Measurements from ENCODE around the gene ANO4.

Gene ANO4

DNA sequence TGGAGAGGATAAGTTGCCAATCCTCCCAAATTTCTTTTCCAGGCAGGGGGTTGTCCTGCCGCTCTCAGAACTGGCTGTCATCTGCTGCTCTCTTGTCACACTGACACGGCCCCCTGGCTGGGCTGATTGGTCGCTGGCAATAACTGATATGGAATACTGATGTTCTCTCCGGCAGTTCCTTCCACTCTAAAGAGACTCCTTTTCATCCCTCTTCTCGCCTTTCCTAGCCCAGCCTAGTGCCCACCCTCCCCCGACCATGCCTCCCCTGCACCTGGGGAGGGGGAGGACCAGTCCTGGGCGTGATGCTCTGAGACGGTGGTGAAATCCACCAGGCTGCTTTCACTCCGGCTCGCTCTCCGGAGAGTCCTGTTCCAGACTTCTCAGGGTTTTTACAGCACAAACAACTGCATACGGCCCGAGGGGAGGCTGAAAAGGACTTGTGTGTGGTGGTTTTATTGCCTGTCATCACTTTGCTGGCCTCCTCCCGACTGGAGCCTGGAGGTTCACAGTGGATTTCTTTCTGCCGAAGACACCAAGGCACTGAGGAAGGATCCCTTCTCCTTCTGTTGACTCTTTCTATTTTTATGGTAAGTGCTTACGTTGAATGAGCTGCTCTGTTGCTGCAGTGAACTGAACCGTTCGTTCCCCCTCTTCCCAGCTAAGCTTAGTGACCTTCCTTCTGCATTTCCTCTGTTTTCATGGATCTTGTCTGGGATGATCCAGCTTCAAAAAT is at the start of gene ANO4:
Gene ANO4, plus strand, starts transcription at position 336 of the 733 bp plus-strand sequence. CDS start 107,010 bp downstream, outside the sequence.
- peak; percentile 12 for DNase-seq (ENCODE audit: low spot score)

DNA sequence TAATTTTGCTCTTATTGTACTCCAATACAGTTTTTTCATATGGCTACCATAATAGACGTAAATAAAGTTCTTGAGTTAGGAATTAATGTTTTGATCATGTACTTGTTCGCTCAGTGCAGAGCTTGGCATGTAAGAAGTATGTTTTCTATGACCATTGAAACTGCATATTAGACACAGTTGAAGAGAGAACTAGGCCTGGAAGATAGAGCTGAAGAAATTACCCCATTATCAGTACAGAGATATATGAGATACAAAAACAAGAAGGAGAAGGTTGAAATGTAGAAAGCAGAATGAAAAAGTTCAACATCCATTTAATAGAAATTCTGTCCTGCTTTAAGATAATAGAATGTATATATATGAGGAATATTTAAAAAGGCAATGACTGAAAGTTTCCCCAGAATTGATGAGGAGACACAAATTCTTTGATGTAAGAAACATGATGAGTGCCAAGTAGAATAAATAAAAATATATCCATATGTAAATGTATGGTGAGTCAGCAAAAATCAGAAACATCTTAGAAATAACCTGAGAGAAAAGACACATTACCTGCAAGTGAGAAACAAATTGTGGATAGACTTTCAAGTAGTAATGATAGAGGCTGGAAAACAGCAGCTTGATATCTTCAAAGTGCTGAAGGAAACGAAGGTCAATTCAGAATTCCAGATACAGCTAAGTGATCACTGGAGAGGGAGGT is 49.1 kb upstream of the ANO4 start:
- DNase-seq (ENCODE audit: low spot score) = no peak

GRCh38 chr12:100752841-100753240 is 41.7 kb upstream of the ANO4 start:
- DNase-seq (ENCODE audit: low spot score) = no peak

DNA sequence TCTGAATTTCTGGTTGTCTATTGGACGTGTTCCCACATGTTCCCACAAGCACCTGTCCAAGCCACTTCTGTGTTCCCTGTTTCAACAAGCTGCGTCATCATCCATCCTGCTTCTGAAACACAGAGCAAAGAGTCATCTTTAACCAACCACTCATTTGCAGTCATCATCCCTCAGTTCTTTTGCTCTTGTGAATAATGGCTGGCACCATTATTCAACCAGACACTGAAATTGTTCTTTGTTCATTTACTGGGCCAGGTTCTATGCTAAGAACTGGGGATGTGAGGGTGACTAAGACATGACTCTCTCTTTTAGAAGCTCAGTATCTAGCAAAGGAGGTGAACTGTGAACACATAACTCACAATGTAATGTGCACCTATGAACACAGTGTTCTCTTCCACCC is 40.7 kb upstream of the ANO4 start:
- DNase-seq (ENCODE audit: low spot score) = no peak

DNA sequence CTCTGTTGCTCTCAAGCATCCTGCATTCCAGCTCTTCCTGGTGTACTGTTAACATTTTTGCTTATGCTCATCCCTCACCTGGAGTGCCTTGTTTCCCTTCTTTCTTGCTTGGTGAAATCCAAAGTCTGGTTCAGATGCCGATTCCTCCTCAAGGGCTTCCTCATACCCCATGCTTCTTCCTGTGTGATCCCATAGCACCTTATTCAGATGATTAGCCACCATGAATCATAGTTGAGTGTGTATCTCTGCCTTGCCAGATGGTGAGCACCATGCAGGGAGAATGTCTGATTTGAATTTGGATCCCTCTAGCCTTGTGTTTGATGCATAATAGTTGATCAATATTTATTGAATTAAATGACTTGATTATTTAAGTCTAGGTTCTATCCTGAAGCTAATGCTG is 39.4 kb upstream of the ANO4 start:
- DNase-seq (ENCODE audit: low spot score) = no peak

- DNase-seq (ENCODE audit: low spot score) = no peak
These were observed 36.5 kb upstream of the ANO4 start for GRCh38 chr12:100758083-100758482.

DNA sequence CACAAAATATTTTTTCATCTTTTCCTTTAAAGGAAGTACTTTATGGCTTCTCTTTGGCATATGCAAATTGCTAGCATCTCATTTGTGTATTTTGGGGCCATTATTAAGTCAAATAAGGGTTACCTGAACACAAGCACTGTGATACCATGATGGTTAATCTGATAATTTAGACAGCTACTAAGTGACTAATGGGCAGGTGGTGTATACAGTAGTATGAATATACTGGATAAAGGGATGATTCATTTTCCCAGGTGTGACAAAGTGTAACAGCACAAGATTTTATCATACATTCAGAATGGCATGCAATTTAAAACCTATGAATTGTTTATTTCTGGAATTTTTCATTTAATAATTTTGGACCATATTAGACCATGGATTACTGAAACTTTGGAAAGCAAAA is 27.2 kb upstream of the ANO4 start:
- DNase-seq (ENCODE audit: low spot score) = no peak

DNA sequence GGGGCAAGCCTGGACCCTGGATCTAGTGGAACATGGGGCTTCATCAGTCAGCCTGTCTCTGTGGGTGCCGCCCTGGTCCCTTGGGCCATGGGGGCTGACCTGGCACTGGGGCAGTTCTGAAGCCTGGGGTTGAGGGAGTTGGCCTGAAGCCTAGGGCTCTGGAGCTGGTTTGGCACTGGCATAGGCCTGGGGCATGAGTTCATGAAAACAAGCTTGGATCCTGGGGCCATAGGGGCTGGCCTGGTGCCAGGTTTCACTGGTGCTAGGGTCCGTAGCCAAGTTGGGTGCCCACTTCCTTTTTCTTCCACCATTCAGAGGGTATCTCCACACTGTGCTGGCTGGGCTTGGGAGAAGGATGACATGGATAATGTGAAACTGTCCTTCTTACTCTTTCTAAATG is 26.6 kb upstream of the ANO4 start:
- DNase-seq (ENCODE audit: low spot score) = no peak

DNA sequence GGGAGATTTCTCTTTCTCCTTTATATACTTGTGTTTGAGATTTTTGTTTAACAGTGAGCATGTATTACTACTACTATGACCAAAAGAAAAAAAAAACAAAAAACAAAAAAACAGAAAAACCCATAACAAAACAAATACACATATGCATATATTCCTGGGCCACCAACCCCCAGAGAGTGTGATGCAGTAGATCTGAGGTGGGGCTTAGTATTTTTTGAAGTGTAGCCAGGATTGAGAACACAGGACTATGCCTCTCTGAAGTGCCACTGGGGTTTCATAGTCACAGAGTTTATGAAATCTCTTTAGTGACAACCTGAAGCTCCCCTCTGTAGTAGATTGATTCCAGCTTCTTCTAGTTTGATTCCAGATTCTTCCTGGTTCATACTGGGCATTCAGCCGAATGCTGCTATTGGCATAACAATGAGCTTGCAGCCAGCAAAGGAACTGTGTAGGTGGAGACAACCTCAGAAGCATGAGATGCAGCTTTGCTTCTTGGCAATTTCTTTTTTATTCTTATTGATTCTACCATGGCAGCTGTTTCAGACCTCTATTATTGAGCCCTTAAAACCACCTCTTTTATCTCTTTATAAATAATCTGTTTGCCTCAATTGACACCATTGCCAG is 15.5 kb upstream of the ANO4 start:
- DNase-seq (ENCODE audit: low spot score) = no peak

- peak; percentile 46 for DNase-seq (ENCODE audit: low spot score)
These were observed 5.4 kb upstream of the ANO4 start for GRCh38 chr12:100789146-100789545.

- DNase-seq (ENCODE audit: low spot score) = no peak
These were observed 4.6 kb upstream of the ANO4 start for GRCh38 chr12:100789975-100790374.

DNA sequence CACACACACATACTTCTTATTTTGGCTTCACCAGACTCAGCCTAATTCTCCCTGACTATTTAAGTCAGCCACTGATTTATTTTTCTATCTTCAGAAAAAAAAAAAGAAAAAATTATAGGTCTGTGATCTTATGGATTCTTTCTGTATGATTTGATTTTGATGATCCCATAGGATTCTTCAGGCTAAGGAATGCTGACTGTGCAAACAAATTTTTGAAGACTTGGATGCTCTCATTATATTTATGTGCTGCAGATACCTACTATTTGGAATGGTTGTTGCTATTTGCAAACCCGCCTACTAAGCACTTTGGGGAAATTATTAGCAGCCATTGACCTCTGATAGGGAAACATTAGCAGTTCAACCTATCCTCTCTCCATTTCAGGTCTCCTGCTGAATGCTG is 4.0 kb upstream of the ANO4 start:
- DNase-seq (ENCODE audit: low spot score) = no peak

DNA sequence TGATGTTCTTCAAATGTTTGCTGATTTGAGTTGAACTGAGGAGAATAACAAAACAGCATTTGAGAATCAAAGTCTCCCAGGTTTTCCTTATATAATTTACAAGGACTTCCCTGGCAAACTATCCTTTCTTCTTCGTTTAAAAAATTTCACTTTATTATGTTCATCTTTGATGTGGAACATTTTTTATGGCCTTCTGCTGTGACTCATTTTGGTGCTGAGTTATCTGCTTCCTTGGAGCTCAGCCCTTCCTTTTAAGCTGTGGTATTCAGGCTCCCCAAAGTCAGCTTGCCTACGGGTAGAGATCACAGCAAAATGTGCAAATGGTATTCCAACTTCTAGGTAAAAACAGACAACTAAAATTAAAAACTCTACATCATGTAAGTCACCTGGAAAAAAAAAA is 1.4 kb upstream of the ANO4 start:
- DNase-seq (ENCODE audit: low spot score) = peak; percentile 15

GRCh38 chr12:100795174-100795799 is 711 bp downstream of the ANO4 start:
- DNase-seq (ENCODE audit: low spot score) = no peak

- DNase-seq (ENCODE audit: low spot score) = no peak
These were observed 1.2 kb downstream of the ANO4 start for GRCh38 chr12:100795800-100796179.

GRCh38 chr12:100796621-100797020 is 2.0 kb downstream of the ANO4 start:
- no peak for DNase-seq (ENCODE audit: low spot score)

GRCh38 chr12:100797246-100797645 is 2.7 kb downstream of the ANO4 start:
- no peak for DNase-seq (ENCODE audit: low spot score)

- no peak for DNase-seq (ENCODE audit: low spot score)
These were observed 3.2 kb downstream of the ANO4 start for GRCh38 chr12:100797786-100798185.

- DNase-seq (ENCODE audit: low spot score) = no peak
These were observed 3.9 kb downstream of the ANO4 start for GRCh38 chr12:100798286-100799160.

GRCh38 chr12:100799770-100800169 is 5.2 kb downstream of the ANO4 start:
- peak; percentile 49 for DNase-seq (ENCODE audit: low spot score)

DNA sequence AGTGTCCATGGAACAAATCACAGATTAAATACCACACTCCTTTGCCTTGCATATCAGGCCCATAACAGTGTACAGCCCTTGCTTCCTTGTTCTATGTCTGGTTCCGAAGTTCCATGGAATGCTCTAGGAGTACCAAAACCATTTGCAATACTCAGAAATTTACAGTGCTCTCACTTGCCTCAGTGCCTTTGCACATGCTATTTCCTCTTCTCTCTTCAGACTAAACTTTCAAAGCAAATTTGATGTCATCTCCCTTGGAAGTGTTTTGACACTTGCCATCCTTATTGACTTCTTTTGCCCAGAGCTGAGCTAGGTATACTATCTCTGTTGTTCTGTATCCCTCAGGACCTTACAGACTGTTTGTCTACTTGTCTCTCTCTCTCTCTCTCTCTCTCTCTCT is 6.1 kb downstream of the ANO4 start:
- no peak for DNase-seq (ENCODE audit: low spot score)

DNA sequence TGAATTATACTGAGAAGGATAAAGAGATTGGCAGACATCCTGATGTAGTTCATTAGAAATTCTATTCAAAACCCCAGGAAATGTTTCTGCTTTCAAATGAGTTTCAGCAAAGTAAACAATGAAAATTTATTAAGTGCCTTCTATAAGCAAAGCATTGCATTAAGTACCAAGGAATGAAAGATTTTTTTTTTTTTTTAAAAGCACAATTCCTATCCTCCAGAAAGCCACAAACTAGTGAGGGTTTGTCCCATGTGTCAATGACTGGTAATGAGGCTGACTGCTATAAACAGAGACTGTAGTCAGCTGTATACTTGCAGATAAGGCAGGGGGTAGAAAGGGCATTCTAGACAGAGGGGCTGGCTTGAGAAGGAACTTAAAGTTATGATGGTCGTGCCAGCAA is 6.7 kb downstream of the ANO4 start:
- no peak for DNase-seq (ENCODE audit: low spot score)
